ENCODE measurements around the gene AGAP5.

DNA sequence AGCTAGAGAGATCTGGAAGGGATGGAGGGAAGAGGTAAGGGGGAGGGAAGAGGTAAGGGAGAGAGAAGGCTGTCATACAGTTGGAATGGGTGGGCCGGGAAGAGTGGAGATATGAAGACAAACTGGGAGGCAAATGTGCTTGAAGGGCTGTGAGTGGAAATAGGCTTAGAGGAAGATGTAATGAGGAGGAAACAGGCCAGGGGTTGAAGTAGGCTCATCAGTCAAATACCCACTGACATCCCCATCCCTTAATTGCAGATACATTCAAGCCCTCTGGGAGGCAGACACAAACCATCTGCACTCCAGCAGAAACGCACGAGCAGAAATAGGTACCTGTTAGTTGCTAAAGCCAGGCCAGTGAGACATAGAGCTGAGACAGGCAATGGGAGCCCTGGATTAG, 44.2 kb downstream of the AGAP5 start:
- TF ChIP-seq, protein P1, sequence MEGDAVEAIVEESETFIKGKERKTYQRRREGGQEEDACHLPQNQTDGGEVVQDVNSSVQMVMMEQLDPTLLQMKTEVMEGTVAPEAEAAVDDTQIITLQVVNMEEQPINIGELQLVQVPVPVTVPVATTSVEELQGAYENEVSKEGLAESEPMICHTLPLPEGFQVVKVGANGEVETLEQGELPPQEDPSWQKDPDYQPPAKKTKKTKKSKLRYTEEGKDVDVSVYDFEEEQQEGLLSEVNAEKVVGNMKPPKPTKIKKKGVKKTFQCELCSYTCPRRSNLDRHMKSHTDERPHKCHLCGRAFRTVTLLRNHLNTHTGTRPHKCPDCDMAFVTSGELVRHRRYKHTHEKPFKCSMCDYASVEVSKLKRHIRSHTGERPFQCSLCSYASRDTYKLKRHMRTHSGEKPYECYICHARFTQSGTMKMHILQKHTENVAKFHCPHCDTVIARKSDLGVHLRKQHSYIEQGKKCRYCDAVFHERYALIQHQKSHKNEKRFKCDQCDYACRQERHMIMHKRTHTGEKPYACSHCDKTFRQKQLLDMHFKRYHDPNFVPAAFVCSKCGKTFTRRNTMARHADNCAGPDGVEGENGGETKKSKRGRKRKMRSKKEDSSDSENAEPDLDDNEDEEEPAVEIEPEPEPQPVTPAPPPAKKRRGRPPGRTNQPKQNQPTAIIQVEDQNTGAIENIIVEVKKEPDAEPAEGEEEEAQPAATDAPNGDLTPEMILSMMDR (IDR thresholded peaks at IDR 0.05; ENCODE audit: control extremely low read depth in 1 of 3, insufficient read depth in 1 of 3, low read depth in 1 of 3, low read length in 3 of 3), result peak in 1 of 3 experiments; percentile 31; a peak in 1 of 4 replicates
- TF ChIP-seq SP4 (IDR thresholded peaks at IDR 0.05; ENCODE audit: low read length) (no peak), CEBPB (IDR thresholded peaks at IDR 0.05; ENCODE audit: low read depth, low read length) (no peak), SIN3A (conservative IDR thresholded peaks at IDR 0.05 in 1 of 2, IDR thresholded peaks at IDR 0.05 in 1 of 2; ENCODE audit: low read depth in 1 of 2, low read length in 2 of 2) (no peak), KDM1A (IDR thresholded peaks at IDR 0.05; ENCODE audit: borderline replicate concordance, low read length) (no peak), EZH2 (IDR thresholded peaks at IDR 0.05; ENCODE audit: low read depth, low read length, severe bottlenecking) (no peak), YY1 (IDR thresholded peaks at IDR 0.05; ENCODE audit: low read depth, low read length) (no peak)
